Endothelial cell of umbilical vein (primary cell): ENCODE measurements around the gene PAXX.

ENCODE experiments used
- EZH2 ChIP-seq: IDR thresholded peaks from 2 replicates; pipeline ENCODE4 v1.6.1; 2012; ENCODE audit warnings: borderline replicate concordance, low read depth, mild to moderate bottlenecking, moderate library complexity, low read length, inconsistent platforms; ENCODE audit not compliant: severe bottlenecking
- FOS ChIP-seq: IDR thresholded peaks from 2 replicates; pipeline ENCODE4 v1.6.1; 2011; ENCODE audit warnings: mild to moderate bottlenecking, low read length, moderate library complexity, borderline replicate concordance; ENCODE audit not compliant: insufficient read depth
- GATA2 ChIP-seq: IDR thresholded peaks from 2 replicates; pipeline ENCODE4 v1.7.0; 2011; ENCODE audit warnings: low read depth, mild to moderate bottlenecking, moderate library complexity, mixed read lengths, low read length; ENCODE audit not compliant: insufficient read length, insufficient read depth
- JUN ChIP-seq: IDR thresholded peaks from 2 replicates; pipeline ENCODE4 v1.6.1; 2011; ENCODE audit warnings: borderline replicate concordance, low read depth; ENCODE audit not compliant: insufficient read length, insufficient read depth
- MYC ChIP-seq: IDR thresholded peaks from one replicate; pipeline ENCODE4 v1.6.1; 2011; ENCODE audit warnings: mild to moderate bottlenecking, low read depth, low read length
- POLR2A ChIP-seq: IDR thresholded peaks from 2 replicates; pipeline ENCODE4 v1.6.1; 2012; ENCODE audit warnings: low read depth, mild to moderate bottlenecking, control low read depth, low read length
- POLR2AphosphoS5 ChIP-seq: IDR thresholded peaks from 2 replicates; pipeline ENCODE4 v1.6.1; 2012; ENCODE audit warnings: low read depth, mild to moderate bottlenecking, control low read depth, low read length, moderate library complexity; ENCODE audit not compliant: insufficient read depth
- TF ChIP-seq, protein P1 (sequence below), 2 donors: IDR thresholded peaks; 1 replicate in 1 of 2; 2 replicates in 1 of 2; pipeline ENCODE4 v1.5.1; 2011; ENCODE audit warnings: low read length in 2 of 2, mild to moderate bottlenecking in 2 of 2, moderate library complexity in 2 of 2, control low read depth in 1 of 2, inconsistent platforms in 1 of 2, low read depth in 1 of 2; ENCODE audit not compliant: insufficient read depth in 1 of 2; ENCODE audit errors: extremely low read depth in 1 of 2
- TF ChIP-seq, protein P2 (sequence below): IDR thresholded peaks from 2 replicates; pipeline ENCODE4 v1.6.1; 2011; ENCODE audit not compliant: insufficient read depth, insufficient read length

DNA sequence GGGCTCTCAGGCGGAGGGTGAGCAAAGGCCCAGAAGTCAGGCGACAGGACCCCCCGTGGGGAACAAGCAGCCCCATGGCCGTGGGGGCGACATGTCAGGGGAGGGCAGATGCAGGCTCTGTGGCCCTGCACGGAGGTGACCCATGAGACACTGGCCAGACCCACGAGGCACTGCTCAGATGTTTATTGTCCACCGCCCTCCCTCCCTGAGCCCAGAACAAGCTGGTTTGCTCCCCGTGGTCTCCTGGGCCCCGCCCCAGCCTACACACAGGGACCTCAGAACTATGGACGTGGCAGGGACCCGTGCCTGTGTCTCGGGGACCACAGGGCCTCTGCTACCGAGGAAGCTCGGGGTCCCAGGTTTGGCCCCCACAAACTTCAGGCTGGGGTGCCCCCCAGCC is 37.8 kb downstream of the PAXX start:
- TF ChIP-seq POLR2A, result no peak
- TF ChIP-seq, protein P1, sequence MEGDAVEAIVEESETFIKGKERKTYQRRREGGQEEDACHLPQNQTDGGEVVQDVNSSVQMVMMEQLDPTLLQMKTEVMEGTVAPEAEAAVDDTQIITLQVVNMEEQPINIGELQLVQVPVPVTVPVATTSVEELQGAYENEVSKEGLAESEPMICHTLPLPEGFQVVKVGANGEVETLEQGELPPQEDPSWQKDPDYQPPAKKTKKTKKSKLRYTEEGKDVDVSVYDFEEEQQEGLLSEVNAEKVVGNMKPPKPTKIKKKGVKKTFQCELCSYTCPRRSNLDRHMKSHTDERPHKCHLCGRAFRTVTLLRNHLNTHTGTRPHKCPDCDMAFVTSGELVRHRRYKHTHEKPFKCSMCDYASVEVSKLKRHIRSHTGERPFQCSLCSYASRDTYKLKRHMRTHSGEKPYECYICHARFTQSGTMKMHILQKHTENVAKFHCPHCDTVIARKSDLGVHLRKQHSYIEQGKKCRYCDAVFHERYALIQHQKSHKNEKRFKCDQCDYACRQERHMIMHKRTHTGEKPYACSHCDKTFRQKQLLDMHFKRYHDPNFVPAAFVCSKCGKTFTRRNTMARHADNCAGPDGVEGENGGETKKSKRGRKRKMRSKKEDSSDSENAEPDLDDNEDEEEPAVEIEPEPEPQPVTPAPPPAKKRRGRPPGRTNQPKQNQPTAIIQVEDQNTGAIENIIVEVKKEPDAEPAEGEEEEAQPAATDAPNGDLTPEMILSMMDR (IDR thresholded peaks at IDR 0.05; ENCODE audit: extremely low read depth in 1 of 2, insufficient read depth in 1 of 2, low read depth in 1 of 2, low read length in 2 of 2), result no peak
- TF ChIP-seq, protein P2, sequence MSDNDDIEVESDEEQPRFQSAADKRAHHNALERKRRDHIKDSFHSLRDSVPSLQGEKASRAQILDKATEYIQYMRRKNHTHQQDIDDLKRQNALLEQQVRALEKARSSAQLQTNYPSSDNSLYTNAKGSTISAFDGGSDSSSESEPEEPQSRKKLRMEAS, result no peak
- TF ChIP-seq GATA2, result no peak
- no peak for TF ChIP-seq FOS
- no peak for TF ChIP-seq EZH2
- TF ChIP-seq JUN, result no peak
- no peak for TF ChIP-seq POLR2AphosphoS5
- no peak for TF ChIP-seq MYC
